Fibroblast of the aortic adventitia (primary cell): ENCODE measurements around the gene LSAMP. TPM values are rescaled to one million over a fixed set of nuclear protein-coding genes. Genes with fewer than 3 reads are reported as not detected.

Experiments
- DNase-seq: peaks from one replicate; pipeline ENCODE4 v3.0.0-alpha.2; 2010; ENCODE audit warnings: low read depth
- H3K4me3 ChIP-seq: 2 replicates; pipeline ENCODE4 v1.5.1; 2011; ENCODE audit warnings: low read depth, mild to moderate bottlenecking, control low read depth, low read length, moderate library complexity
- total RNA-seq: library from RNA; depleted of rRNA; stranded (reverse); fragments of >200 nt; gene quantifications from 2 replicates; pipeline ENCODE4 v1.2.3, GENCODE V29; 2012; ENCODE audit warnings: low replicate concordance
- TF ChIP-seq, protein P1 (sequence below): IDR thresholded peaks from 2 replicates; pipeline ENCODE4 v1.5.1; 2011; ENCODE audit warnings: mild to moderate bottlenecking, low read length, control low read depth, inconsistent platforms; ENCODE audit not compliant: insufficient read depth

LSAMP gene
- total RNA-seq, 1 donor, result 9.8 TPM

- DNase-seq, result peak; percentile 60
- no peak overlapping the region for H3K4me3 ChIP-seq
- TF ChIP-seq, protein P1, sequence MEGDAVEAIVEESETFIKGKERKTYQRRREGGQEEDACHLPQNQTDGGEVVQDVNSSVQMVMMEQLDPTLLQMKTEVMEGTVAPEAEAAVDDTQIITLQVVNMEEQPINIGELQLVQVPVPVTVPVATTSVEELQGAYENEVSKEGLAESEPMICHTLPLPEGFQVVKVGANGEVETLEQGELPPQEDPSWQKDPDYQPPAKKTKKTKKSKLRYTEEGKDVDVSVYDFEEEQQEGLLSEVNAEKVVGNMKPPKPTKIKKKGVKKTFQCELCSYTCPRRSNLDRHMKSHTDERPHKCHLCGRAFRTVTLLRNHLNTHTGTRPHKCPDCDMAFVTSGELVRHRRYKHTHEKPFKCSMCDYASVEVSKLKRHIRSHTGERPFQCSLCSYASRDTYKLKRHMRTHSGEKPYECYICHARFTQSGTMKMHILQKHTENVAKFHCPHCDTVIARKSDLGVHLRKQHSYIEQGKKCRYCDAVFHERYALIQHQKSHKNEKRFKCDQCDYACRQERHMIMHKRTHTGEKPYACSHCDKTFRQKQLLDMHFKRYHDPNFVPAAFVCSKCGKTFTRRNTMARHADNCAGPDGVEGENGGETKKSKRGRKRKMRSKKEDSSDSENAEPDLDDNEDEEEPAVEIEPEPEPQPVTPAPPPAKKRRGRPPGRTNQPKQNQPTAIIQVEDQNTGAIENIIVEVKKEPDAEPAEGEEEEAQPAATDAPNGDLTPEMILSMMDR, result no peak
These were observed 188.3 kb downstream of the LSAMP start for GRCh38 chr3:116256843-116257485.

- TF ChIP-seq, protein P1, result no peak
- no peak overlapping the region for H3K4me3 ChIP-seq
- peak; percentile 89 for DNase-seq
These were observed 190.7 kb downstream of the LSAMP start for GRCh38 chr3:116254541-116254940.

- DNase-seq, result no peak
- no peak overlapping the region for H3K4me3 ChIP-seq
- TF ChIP-seq, protein P1, result no peak
These were observed 191.8 kb downstream of the LSAMP start for GRCh38 chr3:116253511-116253910.

DNA sequence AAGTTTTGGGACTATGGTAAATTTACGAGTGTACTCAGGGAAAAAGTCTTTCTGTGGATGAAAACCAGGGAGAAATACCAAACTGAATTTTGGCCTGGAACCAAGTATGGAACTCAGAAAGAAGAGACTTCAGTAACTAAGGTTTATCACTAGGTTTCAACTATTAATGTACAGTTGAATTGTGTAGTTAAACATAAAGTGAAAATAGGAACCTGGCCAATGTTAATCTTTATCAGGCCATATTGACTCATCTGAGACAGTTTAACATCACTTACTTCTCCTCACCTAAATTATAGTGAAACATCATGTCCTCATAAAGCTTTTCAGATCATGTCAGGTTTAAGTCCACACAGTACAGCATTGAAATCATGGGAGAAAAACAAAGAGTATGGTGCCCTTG lies 197.7 kb downstream of the LSAMP start:
- DNase-seq, result no peak
- H3K4me3 ChIP-seq, result no peak overlapping the region
- TF ChIP-seq, protein P1, result no peak

DNA sequence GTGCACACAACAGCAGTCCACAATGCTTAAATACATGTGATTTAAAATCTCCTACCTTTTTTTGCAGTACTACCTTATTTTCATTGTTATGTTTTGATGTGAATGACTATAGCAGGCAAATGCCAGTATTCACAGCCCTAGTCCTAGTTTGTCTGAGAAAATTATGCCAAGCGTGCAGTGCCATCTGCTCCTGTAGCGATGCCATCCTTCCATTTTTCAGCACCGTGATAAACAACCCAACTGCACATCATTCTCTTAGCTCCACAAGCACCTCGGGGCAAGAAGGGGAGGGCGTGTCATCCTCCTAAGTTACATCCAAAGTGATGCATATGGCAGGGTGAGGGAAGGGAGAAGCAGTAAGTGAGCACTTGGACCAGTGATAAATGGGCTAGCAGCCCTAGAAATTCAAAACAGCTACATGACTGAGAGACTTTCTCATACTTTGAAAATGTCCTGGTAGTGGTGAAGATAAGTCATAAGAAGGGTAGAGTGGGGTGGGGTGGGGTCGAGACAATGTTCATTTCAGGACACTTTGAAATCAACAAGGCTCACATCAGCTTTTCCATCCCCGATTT lies 198.8 kb downstream of the LSAMP start:
- DNase-seq, result no peak
- no peak overlapping the region for H3K4me3 ChIP-seq
- TF ChIP-seq, protein P1, result no peak

GRCh38 chr3:116242825-116243224 lies 202.5 kb downstream of the LSAMP start:
- no peak for DNase-seq
- TF ChIP-seq, protein P1, result no peak
- H3K4me3 ChIP-seq, result no peak overlapping the region

DNA sequence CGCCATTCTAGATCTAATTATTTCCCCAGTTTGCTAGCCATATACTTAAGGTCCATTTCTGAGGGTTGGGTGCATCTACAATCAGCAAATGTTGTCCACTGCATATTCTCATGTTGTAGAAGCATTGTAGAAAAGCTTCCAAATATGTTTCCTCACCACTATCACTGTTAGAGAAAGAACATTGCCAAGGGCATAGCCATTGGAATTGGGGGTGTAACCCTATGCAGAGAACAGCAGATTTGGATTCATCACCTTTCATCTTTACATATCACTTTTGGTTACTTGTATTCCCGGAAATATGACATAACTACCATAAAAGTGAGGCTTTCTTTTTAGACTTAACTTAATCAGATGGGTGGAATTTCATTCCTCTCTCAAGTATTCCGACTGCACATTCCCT lies 203.6 kb downstream of the LSAMP start:
- H3K4me3 ChIP-seq, result no peak overlapping the region
- no peak for DNase-seq
- TF ChIP-seq, protein P1, result no peak
